SK-N-SH (cell line): ENCODE results near the gene SRMS. TPM values are rescaled to one million over a fixed set of nuclear protein-coding genes. Genes with fewer than 3 reads are reported as not detected.

Experiments used
- CTCF ChIA-PET: fragments of 300-600, 350-600 bp; formaldehyde crosslinking; extraction: SDS; loops from one replicate; lab custom pipeline; 2021; lab: Yijun Ruan, JAX
- POLR2A ChIA-PET: fragments of 350-600 bp; sonication (Branson Sonifier 250); formaldehyde crosslinking; extraction: SDS; loops from one replicate; lab custom pipeline; 2020; ENCODE audit warnings: antibody characterized with exemption, inconsistent platforms; lab: Yijun Ruan, JAX
- DNase-seq: peaks from one replicate; pipeline ENCODE4 v3.0.0; 2012
- H2AFZ ChIP-seq: fragments of 200-600 bp; sonication (generic); 2 replicates; pipeline ENCODE4 v1.8.1; 2016; ENCODE audit warnings: antibody characterized with exemption, mild to moderate bottlenecking, low read depth
- H3F3A ChIP-seq: fragments of 200-600 bp; sonication (generic); replicated peaks from 2 replicates; pipeline ENCODE3; 2016; ENCODE audit warnings: antibody characterized with exemption, mild to moderate bottlenecking; ENCODE audit not compliant: insufficient read depth
- H3K27ac ChIP-seq, 2 experiments: fragments of 200-500 bp in 1 of 2; fragments of 200-600 bp in 1 of 2; sonication (Bioruptor generic) in 1 of 2; sonication (generic), shearing (Covaris generic) in 1 of 2; 2 replicates each; pipeline versions ENCODE4 v1.5.1 to v1.6.1; 2014 to 2016; ENCODE audit warnings: low read depth in 2 of 2, inconsistent platforms in 1 of 2, low read length in 1 of 2, mild to moderate bottlenecking in 1 of 2, mixed read lengths in 1 of 2
- H3K27me3 ChIP-seq: fragments of 200-600 bp; sonication (generic), shearing (Covaris generic); 2 replicates; pipeline ENCODE4 v1.6.1; 2016; ENCODE audit warnings: mixed run types; ENCODE audit not compliant: insufficient read depth
- H3K36me3 ChIP-seq, 2 experiments: fragments of 200-500 bp in 1 of 2; fragments of 200-600 bp in 1 of 2; sonication (Bioruptor generic) in 1 of 2; sonication (generic) in 1 of 2; replicated peaks in 1 of 2; 2 replicates each; pipeline versions ENCODE3 to v1.5.1; 2014 to 2016; ENCODE audit warnings: low read length in 1 of 2, mild to moderate bottlenecking in 1 of 2; ENCODE audit not compliant: insufficient read depth in 2 of 2, control insufficient read depth in 1 of 2
- H3K4me1 ChIP-seq, 2 experiments: fragments of 200-500 bp in 1 of 2; fragments of 200-600 bp in 1 of 2; sonication (Bioruptor generic) in 1 of 2; sonication (generic), shearing (Covaris generic) in 1 of 2; 2 replicates each; pipeline versions ENCODE4 v1.5.1 to v1.6.1; 2014 to 2016; ENCODE audit warnings: low read depth in 1 of 2, low read length in 1 of 2, mixed run types in 1 of 2; ENCODE audit not compliant: insufficient read depth in 2 of 2, control insufficient read depth in 1 of 2
- H3K4me2 ChIP-seq: fragments of 200-600 bp; sonication (generic), shearing (Covaris generic); 2 replicates; pipeline ENCODE4 v1.6.1; 2017; ENCODE audit warnings: mixed run types
- H3K4me3 ChIP-seq, 2 experiments: fragments of 200-500 bp in 1 of 2; fragments of 200-600 bp in 1 of 2; sonication (Bioruptor generic) in 1 of 2; sonication (generic), shearing (Covaris generic) in 1 of 2; 2 replicates each; pipeline versions ENCODE4 v1.5.1 to v1.8.1; 2014 to 2016; ENCODE audit warnings: low read depth in 2 of 2, inconsistent platforms in 1 of 2, low read length in 1 of 2, mild to moderate bottlenecking in 1 of 2, mixed read lengths in 1 of 2, moderate library complexity in 1 of 2
- H3K79me2 ChIP-seq: fragments of 200-600 bp; sonication (generic); 2 replicates; pipeline ENCODE4 v1.8.1; 2017; ENCODE audit warnings: mild to moderate bottlenecking; ENCODE audit not compliant: insufficient read depth
- H3K9ac ChIP-seq: fragments of 200-600 bp; sonication (generic); 2 replicates; pipeline ENCODE4 v1.6.1; 2017; ENCODE audit warnings: mixed run types
- H3K9me2 ChIP-seq: fragments of 200-600 bp; sonication (generic); 2 replicates; pipeline ENCODE4 v1.6.1; 2017; ENCODE audit warnings: mixed run types
- H3K9me3 ChIP-seq: fragments of 200-600 bp; sonication (generic); 2 replicates; pipeline ENCODE4 v1.6.1; 2017; ENCODE audit warnings: mixed run types, mild to moderate bottlenecking, moderate library complexity
- H4K20me1 ChIP-seq: fragments of 200-600 bp; sonication (generic); 2 replicates; pipeline ENCODE4 v1.6.1; 2017; ENCODE audit warnings: mild to moderate bottlenecking, mixed run types; ENCODE audit not compliant: insufficient read depth
- CTCF ChIP-seq: fragments of 200-600 bp; sonication (generic); IDR thresholded peaks from 2 replicates; pipeline ENCODE4 v1.6.1; 2017; ENCODE audit warnings: antibody characterized with exemption, mild to moderate bottlenecking, moderate library complexity
- ELF1 ChIP-seq: IDR thresholded peaks from 2 replicates; pipeline ENCODE4 v1.4.0; 2012
- EZH2phosphoT487 ChIP-seq: fragments of 200-600 bp; sonication (generic); IDR thresholded peaks from 2 replicates; pipeline ENCODE4 v1.6.1; 2017; ENCODE audit warnings: low read depth, mixed run types, mild to moderate bottlenecking, antibody characterized with exemption, moderate library complexity, borderline replicate concordance
- FOXM1 ChIP-seq: IDR thresholded peaks from 2 replicates; pipeline ENCODE4 v1.4.0; 2012; ENCODE audit warnings: low read depth, mild to moderate bottlenecking
- GATA2 ChIP-seq: sonication (generic); formaldehyde crosslinking; IDR thresholded peaks from 2 replicates; pipeline ENCODE4 v1.5.0; 2020; ENCODE audit warnings: mild to moderate bottlenecking, missing genetic modification reagents
- JUND ChIP-seq: IDR thresholded peaks from 2 replicates; pipeline ENCODE4 v1.4.0; 2012
- MAX ChIP-seq: IDR thresholded peaks from 2 replicates; pipeline ENCODE4 v1.4.0; 2012; ENCODE audit warnings: low read depth
- MXI1 ChIP-seq: IDR thresholded peaks from 2 replicates; pipeline ENCODE4 v1.6.1; 2012; ENCODE audit warnings: mild to moderate bottlenecking, low read depth, low read length, improper control_type of control experiment
- POLR2AphosphoS5 ChIP-seq: IDR thresholded peaks from 2 replicates; pipeline ENCODE4 v1.6.1; 2012; ENCODE audit warnings: low read depth, low read length
- RAD21 ChIP-seq: IDR thresholded peaks from 2 replicates; pipeline ENCODE4 v1.6.1; 2012; ENCODE audit warnings: mild to moderate bottlenecking, low read length
- RFX5 ChIP-seq: IDR thresholded peaks from 2 replicates; pipeline ENCODE4 v1.6.1; 2012; ENCODE audit warnings: mild to moderate bottlenecking, improper control_type of control experiment, low read length
- RXRA ChIP-seq: IDR thresholded peaks from 2 replicates; pipeline ENCODE4 v1.4.0; 2012; ENCODE audit warnings: low read depth, mild to moderate bottlenecking, borderline replicate concordance
- TEAD4 ChIP-seq: IDR thresholded peaks from 2 replicates; pipeline ENCODE4 v1.4.0; 2012; ENCODE audit warnings: mild to moderate bottlenecking, borderline replicate concordance; ENCODE audit not compliant: insufficient read depth
- USF1 ChIP-seq: IDR thresholded peaks from 2 replicates; pipeline ENCODE4 v1.4.0; 2012; ENCODE audit warnings: low read depth, borderline replicate concordance
- USF2 ChIP-seq: fragments of 150-350 bp; IDR thresholded peaks from 2 replicates; pipeline ENCODE4 v1.6.1; 2017; ENCODE audit warnings: antibody characterized with exemption, low read length, low read depth, borderline replicate concordance
- WGBS: methylation state at CpG from one replicate; pipeline ENCODE4 v1.1.6; 2017; ENCODE audit warnings: low lambda C conversion rate; 5-methylcytosine and 5-hydroxymethylcytosine counted together
- polyA plus RNA-seq, 3 experiments: library from polyadenylated mRNA; depleted of rRNA; stranded (reverse); fragments of >200 nt; gene quantifications; 2 replicates each; pipeline ENCODE4 v1.2.3, GENCODE V29; 2012
- TF ChIP-seq, protein P1 (sequence below): IDR thresholded peaks from 2 replicates; pipeline ENCODE4 v1.6.1; 2012; ENCODE audit warnings: mild to moderate bottlenecking, low read depth, low read length, moderate library complexity

SRMS gene
- polyA plus RNA-seq, 1 of the 3 experiments (the other 2 are of a cell fraction), result not detected

DNA sequence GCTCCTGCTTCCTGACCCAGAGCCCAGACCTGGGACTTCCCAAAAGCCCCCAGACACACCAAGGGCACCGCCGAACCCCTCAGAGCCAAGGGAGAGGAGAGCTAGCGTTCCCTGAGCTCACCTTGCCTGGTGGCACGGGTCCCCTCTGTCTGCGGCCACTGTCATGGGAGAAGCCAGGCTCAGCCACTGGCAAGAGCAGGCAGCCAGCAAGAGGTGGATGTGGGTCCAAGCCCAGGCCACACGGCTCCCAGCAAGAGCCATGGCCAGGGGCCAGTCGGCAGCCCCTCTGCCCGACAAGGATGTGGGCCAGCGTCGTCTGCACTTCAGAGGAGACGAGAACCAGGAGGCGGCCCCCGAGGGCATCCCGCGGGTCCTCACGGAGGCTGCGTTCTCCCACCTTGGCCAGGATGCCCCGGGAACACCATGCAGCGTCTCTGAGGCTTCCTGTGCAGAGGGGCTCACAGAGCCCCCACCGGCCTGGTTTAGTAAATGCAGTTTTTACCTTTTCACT lies 29.1 kb downstream of the SRMS start:
- H3K36me3 ChIP-seq, result peaks cover 9 to 13% of the 10 kb centered on the region in 2 experiments
- H3K4me3 ChIP-seq, result no peak overlapping the region
- 88% methylated on average over 9 of the region's 20 CpGs for WGBS
- CTCF ChIA-PET, result interaction anchor here (1.0 to 8.7 kb wide), 5 partner anchors 14 to 84 kb away, joined by 3 to 82 read pairs (median 3); partner anchors contain the start of gene PTK6
- no peaks in the 10 kb centered on the region for H3K27me3 ChIP-seq
- H3K79me2 ChIP-seq, result peaks cover 21% of the 10 kb centered on the region
- no peak overlapping the region for H3K9ac ChIP-seq
- H4K20me1 ChIP-seq, result peaks cover 22% of the 10 kb centered on the region
- H2AFZ ChIP-seq, result no peak overlapping the region
- no peak overlapping the region for H3K4me2 ChIP-seq
- H3K9me3 ChIP-seq, result no peaks in the 10 kb centered on the region
- H3K27ac ChIP-seq, result no peak overlapping the region
- peak; percentile 70 for DNase-seq
- H3K4me1 ChIP-seq, result peaks cover 4 to 26% of the 10 kb centered on the region in 2 experiments; a peak in 3 of 4 replicates
- TF ChIP-seq USF1 (no peak), RAD21 (peak; percentile 24; the same call in 1 of the 2 replicates)
- TF ChIP-seq, protein P1, sequence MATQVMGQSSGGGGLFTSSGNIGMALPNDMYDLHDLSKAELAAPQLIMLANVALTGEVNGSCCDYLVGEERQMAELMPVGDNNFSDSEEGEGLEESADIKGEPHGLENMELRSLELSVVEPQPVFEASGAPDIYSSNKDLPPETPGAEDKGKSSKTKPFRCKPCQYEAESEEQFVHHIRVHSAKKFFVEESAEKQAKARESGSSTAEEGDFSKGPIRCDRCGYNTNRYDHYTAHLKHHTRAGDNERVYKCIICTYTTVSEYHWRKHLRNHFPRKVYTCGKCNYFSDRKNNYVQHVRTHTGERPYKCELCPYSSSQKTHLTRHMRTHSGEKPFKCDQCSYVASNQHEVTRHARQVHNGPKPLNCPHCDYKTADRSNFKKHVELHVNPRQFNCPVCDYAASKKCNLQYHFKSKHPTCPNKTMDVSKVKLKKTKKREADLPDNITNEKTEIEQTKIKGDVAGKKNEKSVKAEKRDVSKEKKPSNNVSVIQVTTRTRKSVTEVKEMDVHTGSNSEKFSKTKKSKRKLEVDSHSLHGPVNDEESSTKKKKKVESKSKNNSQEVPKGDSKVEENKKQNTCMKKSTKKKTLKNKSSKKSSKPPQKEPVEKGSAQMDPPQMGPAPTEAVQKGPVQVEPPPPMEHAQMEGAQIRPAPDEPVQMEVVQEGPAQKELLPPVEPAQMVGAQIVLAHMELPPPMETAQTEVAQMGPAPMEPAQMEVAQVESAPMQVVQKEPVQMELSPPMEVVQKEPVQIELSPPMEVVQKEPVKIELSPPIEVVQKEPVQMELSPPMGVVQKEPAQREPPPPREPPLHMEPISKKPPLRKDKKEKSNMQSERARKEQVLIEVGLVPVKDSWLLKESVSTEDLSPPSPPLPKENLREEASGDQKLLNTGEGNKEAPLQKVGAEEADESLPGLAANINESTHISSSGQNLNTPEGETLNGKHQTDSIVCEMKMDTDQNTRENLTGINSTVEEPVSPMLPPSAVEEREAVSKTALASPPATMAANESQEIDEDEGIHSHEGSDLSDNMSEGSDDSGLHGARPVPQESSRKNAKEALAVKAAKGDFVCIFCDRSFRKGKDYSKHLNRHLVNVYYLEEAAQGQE, result no peak
- peaks cover 4% of the 10 kb centered on the region for H3F3A ChIP-seq
- H3K9me2 ChIP-seq, result no peaks in the 10 kb centered on the region
- POLR2A ChIA-PET, result interaction anchor here (1.4 kb wide), 1 partner anchor 16 kb away, joined by 4 read pairs; no protein-coding TSS in a partner anchor

DNA sequence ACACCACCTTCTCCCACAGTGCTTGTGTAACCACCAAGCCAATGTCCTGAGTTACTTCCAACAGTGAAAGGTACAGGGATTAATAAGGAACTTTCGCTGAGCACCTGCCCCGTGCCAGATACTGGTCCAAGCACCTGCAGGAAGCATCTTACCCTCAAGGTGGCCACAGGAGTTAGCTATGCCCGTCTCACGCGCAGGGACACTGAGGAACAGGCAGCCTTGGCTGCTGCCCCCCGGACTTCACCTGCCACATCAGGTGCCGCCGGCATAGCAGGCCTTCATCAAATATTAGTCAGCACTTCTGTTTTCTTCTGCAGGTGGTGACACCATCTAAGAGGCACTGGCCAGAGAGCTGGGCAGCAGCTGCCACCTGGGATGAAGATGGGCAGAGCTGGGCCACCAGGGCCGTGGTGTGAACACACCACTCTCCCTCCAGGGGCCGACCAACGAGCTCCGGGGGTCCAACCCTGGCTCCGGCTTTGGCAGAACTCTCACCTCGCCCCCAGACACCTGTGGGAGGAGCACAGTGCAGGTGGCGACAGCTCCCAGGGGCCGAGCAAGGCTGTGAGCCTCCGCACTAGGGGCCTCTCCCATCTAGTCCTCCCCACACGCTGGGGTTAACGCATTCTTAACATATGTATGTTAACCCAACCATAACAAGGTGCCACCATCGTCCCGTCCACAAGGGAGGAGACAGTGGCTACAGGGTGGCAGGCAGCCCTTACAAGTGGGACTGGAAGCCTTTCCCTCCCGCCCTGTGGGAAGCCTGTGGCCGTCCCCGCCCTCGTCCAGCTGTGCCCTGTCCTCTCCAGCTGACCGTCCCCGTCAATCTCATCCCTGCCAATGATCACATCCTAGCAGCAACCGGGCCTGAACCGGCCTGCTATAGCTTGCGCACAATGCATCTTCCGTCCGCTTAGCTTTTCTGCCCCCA lies 29.9 kb downstream of the SRMS start:
- H4K20me1 ChIP-seq, result peaks cover 15% of the 10 kb centered on the region
- CTCF ChIA-PET, result interaction anchor here (1.0 to 8.7 kb wide), 5 partner anchors 13 to 83 kb away, joined by 3 to 82 read pairs (median 3); partner anchors contain the start of gene PTK6
- POLR2A ChIA-PET, result no interaction called here

More for the DNA sequence above, 29.9 kb downstream of the SRMS start:
- H3K79me2 ChIP-seq, result peaks cover 16% of the 10 kb centered on the region
- H3F3A ChIP-seq, result no peaks in the 10 kb centered on the region
- H3K4me1 ChIP-seq, result peaks cover 4 to 25% of the 10 kb centered on the region in 2 experiments; a peak in 3 of 4 replicates
- no peak overlapping the region for H3K4me2 ChIP-seq
- no peak overlapping the region for H3K27ac ChIP-seq
- H3K36me3 ChIP-seq, result peaks cover 7% of the 10 kb centered on the region in 2 experiments
- TF ChIP-seq USF1 (no peak), POLR2AphosphoS5 (no peak), USF2 (no peak), MXI1 (no peak), RXRA (no peak), EZH2phosphoT487 (no peak), TEAD4 (no peak), ELF1 (no peak), GATA2 (no peak), JUND (no peak), RFX5 (no peak), CTCF (no peak), MAX (no peak), FOXM1 (no peak)
- TF ChIP-seq, all 33 proteins: peak for 0
- H3K9me2 ChIP-seq, result no peaks in the 10 kb centered on the region
- no peaks in the 10 kb centered on the region for H3K9me3 ChIP-seq
- H3K27me3 ChIP-seq, result no peaks in the 10 kb centered on the region
- no peak for DNase-seq
- H3K9ac ChIP-seq, result no peak overlapping the region
- no peak overlapping the region for H3K4me3 ChIP-seq
- WGBS, result 94% methylated on average over 20 of the region's 32 CpGs
- H2AFZ ChIP-seq, result no peak overlapping the region
